T-cell (primary cell): Measurements from ENCODE around the gene NECTIN2. TPM values are rescaled to one million over a fixed set of nuclear protein-coding genes. Genes with fewer than 3 reads are reported as not detected.
"Not testable (repeated sequence)": the region's sequence is repeated elsewhere in the genome, so short reads cannot be mapped to it uniquely, and the experiment has no call there.

Experiments used
- ATAC-seq, 4 experiments: fragments of 200-7000 bp in 3 of 4; fragments of 150-1000 bp in 1 of 4; cut with Tn5 transposase; replicated peaks in 1 of 4; 1 replicate in 3 of 4; 2 replicates in 1 of 4; pipeline ENCODE4 v1.10.0; 2021; ENCODE audit warnings: moderate library complexity in 3 of 4, mild to moderate bottlenecking in 2 of 4, moderate number of reproducible peaks in 1 of 4
- CTCF ChIA-PET, 2 donors: fragments of 300-600 bp; sonication (Branson Sonifier 250); formaldehyde crosslinking; loops; one replicate each; lab custom pipeline; 2022; ENCODE audit warnings: antibody characterized with exemption in 2 of 2; lab: Charles Lee
- POLR2A ChIA-PET, 2 donors: fragments of 300-600 bp; sonication (Branson Sonifier 250); formaldehyde crosslinking; loops; one replicate each; lab custom pipeline; 2022; ENCODE audit warnings: antibody characterized with exemption in 2 of 2; lab: Charles Lee
- DNase-seq, 35 experiments: peaks; one replicate each; pipeline versions ENCODE4 v3.0.0 to v3.0.0-alpha.2; 2013 to 2023
- H3K27ac ChIP-seq: one replicate; pipeline ENCODE4 v1.5.1; 2013; ENCODE audit warnings: low read length
- H3K27me3 ChIP-seq, 2 experiments: replicated peaks in 1 of 2; 1 replicate in 1 of 2; 2 replicates in 1 of 2; pipeline versions ENCODE4 v1.6.1 to v1.7.0; 2013; ENCODE audit warnings: low read length in 1 of 2, mixed read lengths in 1 of 2; ENCODE audit not compliant: control insufficient read depth in 2 of 2, insufficient read depth in 2 of 2; ENCODE audit errors: extremely low read depth in 1 of 2
- H3K36me3 ChIP-seq, 2 donors: 1 replicate in 1 of 2; 2 replicates in 1 of 2; pipeline versions ENCODE4 v1.6.1 to v1.7.0; 2013; ENCODE audit warnings: low read length in 1 of 2; ENCODE audit not compliant: control insufficient read depth in 2 of 2, insufficient read depth in 1 of 2; ENCODE audit errors: extremely low read depth in 1 of 2
- H3K4me1 ChIP-seq, 2 experiments: 1 replicate in 1 of 2; 2 replicates in 1 of 2; pipeline versions ENCODE4 v1.6.1 to v1.7.0; 2013; ENCODE audit warnings: low read length in 2 of 2, mixed read lengths in 1 of 2; ENCODE audit not compliant: insufficient read depth in 2 of 2, control insufficient read depth in 1 of 2; ENCODE audit errors: extremely low read depth in 1 of 2
- H3K4me3 ChIP-seq, 2 donors: 1 replicate in 1 of 2; 2 replicates in 1 of 2; pipeline versions ENCODE4 v1.5.1 to v1.7.0; 2013; ENCODE audit warnings: mild to moderate bottlenecking in 2 of 2, low read length in 1 of 2, moderate library complexity in 1 of 2; ENCODE audit not compliant: control insufficient read depth in 1 of 2; ENCODE audit errors: extremely low read depth in 1 of 2
- H3K9me3 ChIP-seq: 2 replicates; pipeline ENCODE4 v1.7.0; 2013
- H3K27ac Mint-ChIP-seq, 2 donors: one replicate each; pipeline ENCODE4 v1.8.0; 2020 to 2021; ENCODE audit warnings: mild to moderate bottlenecking in 2 of 2, mixed read lengths in 2 of 2
- H3K27me3 Mint-ChIP-seq, 2 donors: one replicate each; pipeline ENCODE4 v1.8.0; 2021 to 2022; ENCODE audit warnings: mixed read lengths in 2 of 2
- H3K36me3 Mint-ChIP-seq: one replicate; pipeline ENCODE4 v1.8.0; 2021; ENCODE audit warnings: mixed read lengths
- H3K4me1 Mint-ChIP-seq, 3 donors: one replicate each; pipeline ENCODE4 v1.8.0; 2020 to 2022; ENCODE audit warnings: mixed read lengths in 3 of 3, mild to moderate bottlenecking in 1 of 3
- H3K4me3 Mint-ChIP-seq, 3 donors: one replicate each; pipeline ENCODE4 v1.8.0; 2020 to 2022; ENCODE audit warnings: mild to moderate bottlenecking in 3 of 3, mixed read lengths in 3 of 3, moderate library complexity in 3 of 3
- H3K9me3 Mint-ChIP-seq, 3 donors: one replicate each; pipeline ENCODE4 v1.8.0; 2020 to 2022; ENCODE audit warnings: mixed read lengths in 3 of 3
- WGBS: methylation state at CpG from one replicate; pipeline ENCODE4 v1.1.5; 2013; ENCODE audit warnings: missing lambda C conversion rate; ENCODE audit not compliant: insufficient coverage; 5-methylcytosine and 5-hydroxymethylcytosine counted together
- total RNA-seq, 35 experiments: library from RNA in 6 of 35; stranded (reverse) in 6 of 35; fragments of 120-200 nt in 1 of 35; gene quantifications; one replicate each; pipeline versions ENCODE4 v1.2.1 to v1.2.4 and lab custom pipeline; 2013 to 2026

Gene NECTIN2
- total RNA-seq, 5 donors from 2014 or later (not counting 1 experiment from before 2014, with no cell fraction given) = 0.30 to 1.8 (median 1.4) TPM

DNA sequence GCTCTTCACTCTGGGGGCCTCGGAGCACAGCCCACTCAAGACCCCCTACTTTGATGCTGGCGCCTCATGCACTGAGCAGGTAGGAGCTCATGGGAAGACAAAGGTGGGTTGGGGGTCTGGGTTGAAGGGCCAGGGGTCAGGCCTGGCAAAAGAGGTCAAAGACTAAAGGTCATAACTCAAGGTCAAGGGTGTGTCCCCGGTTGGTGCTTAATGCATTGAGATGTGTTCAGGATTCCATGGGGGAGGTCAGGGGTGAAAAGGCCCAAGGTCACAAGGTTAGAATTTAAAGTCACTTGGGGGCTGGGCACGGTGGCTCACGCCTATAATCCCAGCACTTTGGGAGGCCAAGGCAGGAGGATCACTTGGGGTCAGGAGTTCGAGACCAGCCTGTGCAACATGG, 40.0 kb downstream of the NECTIN2 start:
- Histone ChIP-seq H3K9me3 (no peaks in the 10 kb centered on the region), H3K36me3 (no peaks in the 10 kb centered on the region), H3K4me1 (peaks cover 3 to 9% of the 10 kb centered on the region in 2 experiments), H3K27me3 (peaks cover 0 to 11% of the 10 kb centered on the region in 2 experiments), H3K27ac (no peak overlapping the region), H3K4me3 (no peak overlapping the region)
- ATAC-seq = no peak
- POLR2A ChIA-PET = interaction anchor here in 1 of 2 donors (0.5 kb wide), 1 partner anchor 85 kb away, joined by 3 read pairs; no protein-coding TSS in a partner anchor
- DNase-seq = no peak
- 100% methylated on average over 1 of the region's 6 CpGs for WGBS
- no peaks in the 10 kb centered on the region for H3K9me3 Mint-ChIP-seq
- CTCF ChIA-PET = no interaction called here
- peaks cover 9 to 13% (median 9%) of the 10 kb centered on the region in 3 donors for H3K4me1 Mint-ChIP-seq
- H3K27ac Mint-ChIP-seq = no peak overlapping the region
- peaks cover 3 to 4% of the 10 kb centered on the region in 2 donors for H3K27me3 Mint-ChIP-seq
- H3K36me3 Mint-ChIP-seq = no peaks in the 10 kb centered on the region
- H3K4me3 Mint-ChIP-seq = no peak overlapping the region

DNA sequence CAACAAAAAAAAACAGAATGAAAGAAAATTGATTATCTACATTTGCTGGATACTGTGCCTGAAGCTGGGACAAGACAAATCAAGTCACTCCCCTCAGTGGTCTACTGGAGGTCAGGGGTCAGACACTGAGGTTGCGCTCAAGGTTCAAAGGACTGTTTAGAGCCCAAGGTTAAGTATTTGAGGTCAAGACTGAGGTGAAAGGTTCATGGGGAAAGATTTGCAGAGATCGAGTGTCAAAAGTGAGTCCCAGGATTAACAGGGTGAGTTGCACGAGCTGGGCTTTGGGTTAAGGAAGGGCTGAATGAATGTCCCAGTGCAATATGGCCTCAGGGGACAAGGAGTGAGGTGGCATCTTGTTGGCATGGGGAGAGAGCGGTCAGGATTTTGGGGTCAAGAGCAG, 41.6 kb downstream of the NECTIN2 start:
- Mint-ChIP-seq H3K36me3 (peaks cover 2% of the 10 kb centered on the region), H3K4me3 (peak overlapping the region in 1 of 3 donors; percentile 29), H3K27me3 (peaks cover 0 to 2% of the 10 kb centered on the region in 2 donors), H3K27ac (no peak overlapping the region), H3K4me1 (peaks cover 20 to 24% (median 21%) of the 10 kb centered on the region in 3 donors), H3K9me3 (no peaks in the 10 kb centered on the region)
- no peaks in the 10 kb centered on the region for H3K9me3 ChIP-seq
- no peak overlapping the region for H3K4me3 ChIP-seq
- DNase-seq (no peak), ATAC-seq (no peak)
- peaks cover 0 to 1% of the 10 kb centered on the region in 2 donors for H3K36me3 ChIP-seq
- ChIA-PET CTCF (no interaction called here), POLR2A (no interaction called here)
- peaks cover 0 to 5% of the 10 kb centered on the region in 2 experiments for H3K27me3 ChIP-seq
- no peak overlapping the region for H3K27ac ChIP-seq
- WGBS = 86% methylated on average over 4 of the region's 4 CpGs
- H3K4me1 ChIP-seq = peaks cover 11 to 22% of the 10 kb centered on the region in 2 experiments

DNA sequence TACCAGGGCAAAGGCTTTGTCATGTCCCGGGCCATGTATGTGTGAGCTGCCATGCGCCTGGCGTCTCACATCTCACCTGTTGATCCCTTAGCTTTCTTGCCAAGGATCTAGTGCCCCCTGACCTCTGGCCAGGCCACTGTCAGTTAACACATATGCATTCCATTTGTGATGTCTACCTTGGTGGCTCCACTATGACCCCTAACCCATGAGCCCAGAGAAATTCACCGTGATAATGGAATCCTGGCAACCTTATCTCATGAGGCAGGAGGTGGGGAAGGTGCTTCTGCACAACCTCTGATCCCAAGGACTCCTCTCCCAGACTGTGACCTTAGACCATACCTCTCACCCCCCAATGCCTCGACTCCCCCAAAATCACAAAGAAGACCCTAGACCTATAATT, 42.2 kb downstream of the NECTIN2 start:
- H3K27ac ChIP-seq, H3K27ac Mint-ChIP-seq, POLR2A ChIA-PET, CTCF ChIA-PET, H3K27me3 Mint-ChIP-seq, ATAC-seq, H3K9me3 ChIP-seq, DNase-seq, H3K9me3 Mint-ChIP-seq, H3K27me3 ChIP-seq, H3K4me3 ChIP-seq, H3K36me3 ChIP-seq, H3K36me3 Mint-ChIP-seq: not testable (repeated sequence)
- peaks cover 11 to 24% of the 10 kb centered on the region in 2 experiments for H3K4me1 ChIP-seq
- WGBS = 97% methylated on average over 3 of the region's 5 CpGs
- Mint-ChIP-seq H3K4me3 (peak overlapping the region in 2 of 3 donors; percentile 7 to 65), H3K4me1 (peaks cover 25 to 31% (median 26%) of the 10 kb centered on the region in 3 donors)

DNA sequence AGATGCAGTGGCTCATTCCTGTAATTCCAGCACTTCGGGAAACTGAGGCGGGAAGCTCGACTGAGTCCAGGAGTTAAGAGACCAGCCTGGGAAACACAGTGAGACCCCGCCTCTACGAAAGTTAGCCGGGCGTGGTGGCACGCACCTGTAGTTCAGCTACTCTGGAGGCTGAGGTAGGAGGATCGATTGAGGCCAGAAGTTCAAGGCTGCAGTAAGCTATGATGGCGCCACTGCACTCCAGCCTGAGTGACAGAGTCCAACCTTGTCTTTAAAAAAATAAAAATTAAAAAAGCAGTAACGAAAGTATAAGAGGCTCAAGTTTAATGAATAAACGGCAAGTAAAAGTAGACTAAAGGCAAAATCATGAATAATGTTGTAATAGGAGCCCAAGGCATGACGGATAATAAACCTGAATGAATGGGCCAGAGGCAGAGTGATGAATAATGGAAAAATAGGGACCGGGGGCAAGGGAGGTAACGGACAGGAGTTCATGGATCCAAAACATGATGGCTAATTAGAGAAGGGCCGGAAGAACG, 43.8 kb downstream of the NECTIN2 start:
- H3K27me3 Mint-ChIP-seq = no peaks in the 10 kb centered on the region
- DNase-seq (no peak), ATAC-seq (no peak)
- Histone ChIP-seq H3K27me3 (no peaks in the 10 kb centered on the region), H3K4me1 (peaks cover 11 to 24% of the 10 kb centered on the region in 2 experiments), H3K36me3 (peaks cover 0 to 21% of the 10 kb centered on the region in 2 donors), H3K4me3 (peak overlapping the region; percentile 70 to 79), H3K9me3 (no peaks in the 10 kb centered on the region), H3K27ac (peak overlapping the region; percentile 98)
- ChIA-PET CTCF (interaction anchor here in 1 of 2 donors (0.7 to 1.1 kb wide), 6 partner anchors 42 to 288 kb away, joined by 3 to 5 read pairs (median 4); partner anchors contain the start of genes BLOC1S3, CLPTM1 and TRAPPC6A), POLR2A (interaction anchor here in 1 of 2 donors (0.6 kb wide), 1 partner anchor 149 kb away, joined by 8 read pairs; no protein-coding TSS in a partner anchor)
- peak overlapping the region; percentile 90 to 94 for H3K27ac Mint-ChIP-seq
- H3K4me3 Mint-ChIP-seq = peak overlapping the region; percentile 77 to 87 (median 80)
- 66% methylated on average over 17 of the region's 17 CpGs for WGBS
- peaks cover 18% of the 10 kb centered on the region for H3K36me3 Mint-ChIP-seq
- H3K4me1 Mint-ChIP-seq = peaks cover 25 to 34% (median 26%) of the 10 kb centered on the region in 3 donors
- no peaks in the 10 kb centered on the region for H3K9me3 Mint-ChIP-seq

DNA sequence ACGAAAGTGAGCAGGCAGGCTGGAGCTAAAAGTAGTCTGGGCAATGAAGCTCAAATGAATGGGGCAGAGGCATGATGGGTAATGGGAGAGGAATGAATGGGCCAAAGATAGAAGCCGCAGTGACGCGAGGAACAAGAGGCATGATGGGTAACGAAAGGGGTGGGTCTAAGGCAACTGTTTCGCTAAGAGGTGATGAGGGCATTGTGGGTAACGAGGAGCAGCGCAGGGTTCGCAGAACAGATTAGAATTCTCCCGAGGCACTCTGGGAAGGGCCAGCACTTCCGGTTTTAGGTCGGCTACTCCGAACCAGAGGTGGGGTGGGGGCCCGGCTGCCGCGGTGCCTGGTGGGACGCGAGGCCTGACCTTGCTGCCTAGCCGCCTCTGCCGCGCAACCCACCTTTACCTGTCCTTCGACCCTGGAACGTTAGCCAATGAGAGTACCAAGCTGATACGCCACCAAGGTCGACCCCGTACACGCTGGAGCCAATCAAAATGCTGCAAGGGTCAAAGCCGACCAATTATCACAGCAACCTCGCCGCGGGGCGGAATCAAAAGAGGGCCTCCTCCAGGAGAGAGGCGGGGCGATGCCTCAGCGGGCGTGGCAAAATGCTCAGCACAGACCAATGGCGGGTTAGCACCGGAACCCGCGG, 44.4 kb downstream of the NECTIN2 start:
- Mint-ChIP-seq H3K9me3 (no peaks in the 10 kb centered on the region), H3K27me3 (no peaks in the 10 kb centered on the region), H3K36me3 (peaks cover 20% of the 10 kb centered on the region), H3K4me1 (peaks cover 25 to 34% (median 26%) of the 10 kb centered on the region in 3 donors), H3K4me3 (peak overlapping the region; percentile 77 to 87 (median 80)), H3K27ac (peak overlapping the region; percentile 90 to 94)
- ChIA-PET CTCF (interaction anchor here in 1 of 2 donors (0.7 to 1.1 kb wide), 6 partner anchors 42 to 288 kb away, joined by 3 to 5 read pairs (median 4); partner anchors contain the start of genes BLOC1S3, CLPTM1 and TRAPPC6A), POLR2A (interaction anchor here in 1 of 2 donors (0.6 kb wide), 1 partner anchor 149 kb away, joined by 8 read pairs; no protein-coding TSS in a partner anchor)
- Histone ChIP-seq H3K27me3 (no peaks in the 10 kb centered on the region), H3K4me3 (peak overlapping the region; percentile 70 to 79), H3K4me1 (peaks cover 11 to 24% of the 10 kb centered on the region in 2 experiments), H3K27ac (peak overlapping the region; percentile 98), H3K36me3 (peaks cover 0 to 26% of the 10 kb centered on the region in 2 donors), H3K9me3 (no peaks in the 10 kb centered on the region)
- under 1% methylated on average over 40 of the region's 40 CpGs for WGBS
- DNase-seq (peak in 23 of 35 experiments; percentile 99 to 100 (median 100)), ATAC-seq (peak; percentile 82 to 84 (median 82))
